Heart right ventricle (tissue), 16 donors: ENCODE measurements around the gene AP1M1. TPM values are rescaled to one million over a fixed set of nuclear protein-coding genes. Genes with fewer than 3 reads are reported as not detected.

Experiments used
- ATAC-seq, 8 donors: fragments of 200-7000 bp; cut with Tn5 transposase; one replicate each; pipeline ENCODE4 v1.9.1; 2020; ENCODE audit warnings: mild to moderate bottlenecking in 8 of 8, moderate library complexity in 8 of 8, moderate number of reproducible peaks in 1 of 8
- DNase-seq, 2 donors: peaks; one replicate each; pipeline ENCODE4 v3.0.0-alpha.2; 2020
- H3K27ac ChIP-seq, 10 donors: fragments of 200-600 bp; sonication (generic) in 2 of 10; one replicate each; pipeline versions ENCODE4 v1.5.0 to v1.8.0; 2020 to 2022; ENCODE audit warnings: mild to moderate bottlenecking in 3 of 10
- H3K27me3 ChIP-seq, 7 donors: fragments of 200-600 bp; one replicate each; pipeline ENCODE4 v1.8.0; 2021 to 2022; ENCODE audit warnings: mild to moderate bottlenecking in 2 of 7
- H3K36me3 ChIP-seq, 9 donors: fragments of 200-600 bp; sonication (generic) in 1 of 9; one replicate each; pipeline versions ENCODE4 v1.5.0 to v1.8.0; 2020 to 2022; ENCODE audit warnings: mild to moderate bottlenecking in 2 of 9
- H3K4me1 ChIP-seq, 9 donors: fragments of 200-600 bp; sonication (generic) in 1 of 9; one replicate each; pipeline versions ENCODE4 v1.5.0 to v1.8.0; 2020 to 2022; ENCODE audit warnings: mild to moderate bottlenecking in 4 of 9
- H3K4me3 ChIP-seq, 10 donors: fragments of 200-600 bp; sonication (generic) in 2 of 10; one replicate each; pipeline versions ENCODE4 v1.5.0 to v1.8.0; 2020 to 2022; ENCODE audit warnings: mild to moderate bottlenecking in 7 of 10, moderate library complexity in 2 of 10
- H3K9me3 ChIP-seq, 11 donors: fragments of 200-600 bp in 10 of 11; sonication (generic) in 2 of 11; one replicate each; pipeline versions ENCODE4 v1.5.0 to v1.8.0; 2013 to 2022; ENCODE audit warnings: mild to moderate bottlenecking in 2 of 11, control low read depth in 1 of 11, moderate library complexity in 1 of 11
- CTCF ChIP-seq, 9 donors: fragments of 200-600 bp; sonication (generic) in 2 of 9; IDR thresholded peaks; one replicate each; pipeline versions ENCODE4 v1.5.0 to v1.8.0; 2021 to 2022; ENCODE audit warnings: antibody characterized with exemption in 9 of 9, mild to moderate bottlenecking in 5 of 9, moderate library complexity in 1 of 9
- WGBS, 2 donors: extraction: QIAGEN DNeasy Blood & Tissue Kit; methylation state at CpG; one replicate each; pipeline ENCODE4 v1.1.7; 2013; ENCODE audit warnings: inconsistent platforms in 1 of 2; 5-methylcytosine and 5-hydroxymethylcytosine counted together
- intact Hi-C, 10 donors: fragments of 100-400 bp; cut with DNase I; formaldehyde crosslinking; loops; one replicate each; pipeline versions ENCODE4 v1.11.1 to v1.14.2; 2022
- polyA plus RNA-seq, 2 donors: library from polyadenylated mRNA; stranded (reverse); fragments of 200-250 nt; gene quantifications; one replicate each; pipeline ENCODE4 v1.2.3, GENCODE V29; 2013
- total RNA-seq, 10 donors: library from RNA; stranded (reverse); fragmentation: NEBNext Ultra II Directional in 3 of 10; extraction: Animal tissue kit (Norgen Biotek cat#: 25700) in 3 of 10; gene quantifications; one replicate each; pipeline versions ENCODE4 v1.2.1 to v1.2.4, GENCODE V29; 2021 to 2023
- donor health status: Arrhythmogenic right ventricular cardiomyopathy.
- donor health status: ischemic (EF 13 %, LVEDD 7.1; RV severe dilation, severe dysfunction).
- donor health status: healthy with polysubstance abuse.
- donor health status: DM: no; HTN: yes; CAD: no.
- donor health status: DM: no; HTN: no; CAD: no.
- donor health status: ischemic (EF 25% LVEDD 6.9; RV normal size, moderate dysfunction).
- donor health status: ischemic (EF 25% LVEDD 5.7; RV mildly dilated, moderate dysfunction).
- donor health status: healthy.
- donor health status: DM: yes; HTN: yes; CAD: no.
- donor health status: Ischemic cardiomyopathy.
- donor health status: ischemic (EF 35%, LVEDD 5.7; RV mildly dilated, moderate dysfunction).
- donor health status: nonischemic (EF 11% LVEDD 7.7; RV severe dilation, severe dysfunction).
- donor health status: DM: yes; HTN: yes; CAD: no.
- donor health status: PGD.
- donor health status: ischemic (EF 29% LVEDD 5.4; RV normal size, mild dysfunction).
- donor health status: nonischemic (EF 23%, LVEDD 6.1; RV moderate dilation, normal function).

Gene AP1M1
- total and polyA plus RNA-seq, 12 donors, result 25.5 to 79.0 (median 47.0) TPM

GRCh38 chr19:16247353-16248182, 49.9 kb downstream of the AP1M1 start:
- no peak overlapping the region for H3K4me3 ChIP-seq
- ATAC-seq (peak; percentile 94 to 98 (median 96)), DNase-seq (peak; percentile 88 to 93)
- 37 to 42% methylated on average over 18 of the region's 18 CpGs for WGBS, 2 donors
- peak; percentile 93 to 97 (median 95) for TF ChIP-seq CTCF (IDR thresholded peaks at IDR 0.05)
- H3K4me1 ChIP-seq, result peaks cover 0 to 18% (median 8%) of the 10 kb centered on the region in 9 donors
- no peaks in the 10 kb centered on the region for H3K9me3 ChIP-seq
- H3K36me3 ChIP-seq, result no peaks in the 10 kb centered on the region
- peak overlapping the region in 7 of 10 donors; percentile 8 to 54 (median 25) for H3K27ac ChIP-seq
- no peaks in the 10 kb centered on the region for H3K27me3 ChIP-seq
- intact Hi-C loops, result loop anchor here (1.0 to 10.0 kb wide), 10 partner anchors 35 to 257 kb away; partner anchors contain the start of gene KLF2 (in 2 of the 10)

GRCh38 chr19:16248380-16249023, 50.8 kb downstream of the AP1M1 start:
- Histone ChIP-seq H3K27ac (peak overlapping the region in 6 of 10 donors; percentile 9 to 54 (median 28)), H3K36me3 (no peaks in the 10 kb centered on the region)
- peak in 1 of 8 donors; percentile 12 for ATAC-seq

GRCh38 chr19:16249826-16250404, 52.2 kb downstream of the AP1M1 start:
- intact Hi-C loops, result loop anchor here in 8 of 10 donors (2.0 to 10.0 kb wide), 9 partner anchors 32 to 255 kb away; partner anchors contain the start of gene KLF2 (in 2 of the 8)
- 90 to 93% methylated on average over 10 of the region's 10 CpGs for WGBS, 2 donors
- Histone ChIP-seq H3K36me3 (no peaks in the 10 kb centered on the region), H3K9me3 (no peaks in the 10 kb centered on the region), H3K27me3 (no peaks in the 10 kb centered on the region), H3K4me1 (peaks cover 0 to 36% (median 17%) of the 10 kb centered on the region in 9 donors), H3K27ac (no peak overlapping the region), H3K4me3 (no peak overlapping the region)
- DNase-seq (no peak), ATAC-seq (no peak)
- TF ChIP-seq CTCF (IDR thresholded peaks at IDR 0.05), result no peak

More at GRCh38 chr19:16248380-16249023, 50.8 kb downstream of the AP1M1 start:
- WGBS, 2 donors, result 91 to 94% methylated on average over 7 of the region's 7 CpGs
- intact Hi-C loops, result loop anchor here in 8 of 10 donors (1.0 to 10.0 kb wide), 8 partner anchors 34 to 256 kb away; partner anchors contain the start of gene KLF2 (in 2 of the 8)
- H3K27me3 ChIP-seq, result no peaks in the 10 kb centered on the region
- H3K4me1 ChIP-seq, result peaks cover 0 to 28% (median 12%) of the 10 kb centered on the region in 9 donors
- TF ChIP-seq CTCF (IDR thresholded peaks at IDR 0.05), result no peak
- DNase-seq, result no peak
- no peak overlapping the region for H3K4me3 ChIP-seq
- no peaks in the 10 kb centered on the region for H3K9me3 ChIP-seq
